Measurements from ENCODE around the gene RFWD3. TPM values are rescaled to one million over a fixed set of nuclear protein-coding genes. Genes with fewer than 3 reads are reported as not detected.

RFWD3 gene
- total RNA-seq, 1 experiment from 2014 or later, result 53.7 TPM

DNA sequence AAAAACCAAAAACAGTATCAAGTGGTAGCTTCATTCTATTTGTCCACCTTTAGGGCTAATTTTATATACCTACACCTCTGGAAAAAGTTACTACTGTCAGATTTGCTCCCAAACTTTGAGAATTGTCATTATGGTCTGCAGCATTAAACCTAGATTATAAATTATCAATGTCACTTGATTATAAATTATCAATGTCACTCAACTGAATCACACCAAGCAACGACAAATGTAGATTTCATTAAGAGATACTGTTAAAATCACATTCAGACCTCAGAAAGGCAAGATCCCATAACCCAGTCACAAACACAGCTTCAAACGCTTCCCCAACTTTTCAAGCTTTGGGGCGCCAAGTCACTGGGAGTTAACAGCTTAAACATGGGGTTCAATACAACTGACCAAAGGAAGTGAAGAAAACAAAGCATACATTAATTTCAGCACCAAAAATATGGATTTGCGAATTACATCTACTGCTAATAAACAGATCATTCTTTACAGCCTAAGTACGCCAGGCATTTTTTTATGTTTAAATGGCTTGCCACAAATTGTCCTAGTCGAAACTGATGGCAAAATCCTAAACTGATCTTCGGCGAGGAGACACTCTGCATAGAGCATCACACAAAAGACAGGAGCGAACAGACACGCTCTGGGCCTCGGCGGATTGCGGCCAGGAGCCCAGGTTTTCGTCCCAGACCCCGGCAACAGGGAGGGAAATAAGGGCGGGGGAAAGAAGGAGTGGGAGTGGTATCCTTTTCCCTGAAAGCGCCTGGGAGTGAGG, 60.7 kb downstream of the RFWD3 start:
- ChIA-PET CTCF (no interaction called here), POLR2A (no interaction called here)
- TF ChIP-seq SIN3A (IDR thresholded peaks at IDR 0.05; ENCODE audit: borderline replicate concordance, insufficient read depth, low read depth, low read length), result no peak
- TF ChIP-seq, protein P1, sequence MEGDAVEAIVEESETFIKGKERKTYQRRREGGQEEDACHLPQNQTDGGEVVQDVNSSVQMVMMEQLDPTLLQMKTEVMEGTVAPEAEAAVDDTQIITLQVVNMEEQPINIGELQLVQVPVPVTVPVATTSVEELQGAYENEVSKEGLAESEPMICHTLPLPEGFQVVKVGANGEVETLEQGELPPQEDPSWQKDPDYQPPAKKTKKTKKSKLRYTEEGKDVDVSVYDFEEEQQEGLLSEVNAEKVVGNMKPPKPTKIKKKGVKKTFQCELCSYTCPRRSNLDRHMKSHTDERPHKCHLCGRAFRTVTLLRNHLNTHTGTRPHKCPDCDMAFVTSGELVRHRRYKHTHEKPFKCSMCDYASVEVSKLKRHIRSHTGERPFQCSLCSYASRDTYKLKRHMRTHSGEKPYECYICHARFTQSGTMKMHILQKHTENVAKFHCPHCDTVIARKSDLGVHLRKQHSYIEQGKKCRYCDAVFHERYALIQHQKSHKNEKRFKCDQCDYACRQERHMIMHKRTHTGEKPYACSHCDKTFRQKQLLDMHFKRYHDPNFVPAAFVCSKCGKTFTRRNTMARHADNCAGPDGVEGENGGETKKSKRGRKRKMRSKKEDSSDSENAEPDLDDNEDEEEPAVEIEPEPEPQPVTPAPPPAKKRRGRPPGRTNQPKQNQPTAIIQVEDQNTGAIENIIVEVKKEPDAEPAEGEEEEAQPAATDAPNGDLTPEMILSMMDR (IDR thresholded peaks at IDR 0.05), result no peak
- no peak for TF ChIP-seq TCF7L2 (IDR thresholded peaks at IDR 0.05; ENCODE audit: low read depth, low read length)
- no peak for TF ChIP-seq POLR2AphosphoS5 (IDR thresholded peaks at IDR 0.05; ENCODE audit: low read depth, low read length)
- TF ChIP-seq, protein P2, sequence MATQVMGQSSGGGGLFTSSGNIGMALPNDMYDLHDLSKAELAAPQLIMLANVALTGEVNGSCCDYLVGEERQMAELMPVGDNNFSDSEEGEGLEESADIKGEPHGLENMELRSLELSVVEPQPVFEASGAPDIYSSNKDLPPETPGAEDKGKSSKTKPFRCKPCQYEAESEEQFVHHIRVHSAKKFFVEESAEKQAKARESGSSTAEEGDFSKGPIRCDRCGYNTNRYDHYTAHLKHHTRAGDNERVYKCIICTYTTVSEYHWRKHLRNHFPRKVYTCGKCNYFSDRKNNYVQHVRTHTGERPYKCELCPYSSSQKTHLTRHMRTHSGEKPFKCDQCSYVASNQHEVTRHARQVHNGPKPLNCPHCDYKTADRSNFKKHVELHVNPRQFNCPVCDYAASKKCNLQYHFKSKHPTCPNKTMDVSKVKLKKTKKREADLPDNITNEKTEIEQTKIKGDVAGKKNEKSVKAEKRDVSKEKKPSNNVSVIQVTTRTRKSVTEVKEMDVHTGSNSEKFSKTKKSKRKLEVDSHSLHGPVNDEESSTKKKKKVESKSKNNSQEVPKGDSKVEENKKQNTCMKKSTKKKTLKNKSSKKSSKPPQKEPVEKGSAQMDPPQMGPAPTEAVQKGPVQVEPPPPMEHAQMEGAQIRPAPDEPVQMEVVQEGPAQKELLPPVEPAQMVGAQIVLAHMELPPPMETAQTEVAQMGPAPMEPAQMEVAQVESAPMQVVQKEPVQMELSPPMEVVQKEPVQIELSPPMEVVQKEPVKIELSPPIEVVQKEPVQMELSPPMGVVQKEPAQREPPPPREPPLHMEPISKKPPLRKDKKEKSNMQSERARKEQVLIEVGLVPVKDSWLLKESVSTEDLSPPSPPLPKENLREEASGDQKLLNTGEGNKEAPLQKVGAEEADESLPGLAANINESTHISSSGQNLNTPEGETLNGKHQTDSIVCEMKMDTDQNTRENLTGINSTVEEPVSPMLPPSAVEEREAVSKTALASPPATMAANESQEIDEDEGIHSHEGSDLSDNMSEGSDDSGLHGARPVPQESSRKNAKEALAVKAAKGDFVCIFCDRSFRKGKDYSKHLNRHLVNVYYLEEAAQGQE (IDR thresholded peaks at IDR 0.05; ENCODE audit: insufficient read depth in 1 of 2, low read depth in 2 of 2, low read length in 1 of 2), result no peak
- in situ Hi-C loops (cut with HindIII; ENCODE audit: low pct_unique_long_range_greater_than_20kb, low sequenced_read_pairs), result no loop called here
- no TSS peak for BruUV-seq (replicated peaks)
- peak overlapping the region; percentile 75 to 81 for H3K4me3 ChIP-seq (ENCODE audit: low read depth in 2 of 2, low read length in 2 of 2)
- peak overlapping the region; percentile 79 for H3K27ac ChIP-seq (ENCODE audit: low read length)
- ATAC-seq, result peak; percentile 35
- intact Hi-C loops (cut with micrococcal nuclease; ENCODE audit: unreplicated experiment), result no loop called here
- no peaks in the 10 kb centered on the region for H3K27me3 ChIP-seq (ENCODE audit: control insufficient read depth, insufficient read depth, low read length)
- no peaks in the 10 kb centered on the region for H3K9me3 ChIP-seq (ENCODE audit: control insufficient read depth, insufficient read depth, low read depth, low read length)
- peaks cover 19% of the 10 kb centered on the region; the same call in 1 of the 2 replicates for H3K4me1 ChIP-seq (ENCODE audit: control insufficient read depth, insufficient read depth, low read length)
- peaks cover 4% of the 10 kb centered on the region; the same call in 1 of the 2 replicates for H3K36me3 ChIP-seq (ENCODE audit: control insufficient read depth, insufficient read depth, low read length)
- no peak for DNase-seq (ENCODE audit: low read depth, low spot score)

DNA sequence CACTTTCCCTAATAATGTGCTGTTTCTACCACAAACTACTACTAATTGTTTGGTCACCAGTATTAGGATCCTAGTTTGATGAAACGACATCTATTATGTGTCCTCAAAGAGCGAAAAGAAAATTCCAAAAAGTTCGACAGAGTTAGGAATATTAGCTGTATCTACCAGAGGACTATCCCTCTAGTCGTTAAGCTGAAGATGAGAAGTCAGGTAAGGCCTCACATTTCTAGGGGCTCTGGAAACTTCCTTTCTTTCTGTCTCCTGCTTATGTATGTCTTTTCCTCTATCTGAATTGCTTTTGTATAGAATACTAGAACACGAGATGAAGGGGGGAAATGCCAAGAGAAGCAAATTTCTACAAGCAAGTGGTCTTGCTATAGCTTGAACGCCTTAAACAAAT, 61.3 kb downstream of the RFWD3 start:
- TF ChIP-seq, protein P1 (IDR thresholded peaks at IDR 0.05), result no peak
- TF ChIP-seq SIN3A (IDR thresholded peaks at IDR 0.05; ENCODE audit: borderline replicate concordance, insufficient read depth, low read depth, low read length) (no peak), POLR2AphosphoS5 (IDR thresholded peaks at IDR 0.05; ENCODE audit: low read depth, low read length) (no peak), TCF7L2 (IDR thresholded peaks at IDR 0.05; ENCODE audit: low read depth, low read length) (no peak)
- TF ChIP-seq, protein P2 (IDR thresholded peaks at IDR 0.05; ENCODE audit: insufficient read depth in 1 of 2, low read depth in 2 of 2, low read length in 1 of 2), result no peak
- DNase-seq (ENCODE audit: low read depth, low spot score), result no peak
- no peak for ATAC-seq
- Histone ChIP-seq H3K36me3 (ENCODE audit: control insufficient read depth, insufficient read depth, low read length) (peaks cover 4% of the 10 kb centered on the region; the same call in 1 of the 2 replicates), H3K4me3 (ENCODE audit: low read depth in 2 of 2, low read length in 2 of 2) (peak overlapping the region; percentile 75 to 81), H3K27ac (ENCODE audit: low read length) (peak overlapping the region; percentile 79), H3K4me1 (ENCODE audit: control insufficient read depth, insufficient read depth, low read length) (peaks cover 19% of the 10 kb centered on the region; the same call in 1 of the 2 replicates), H3K9me3 (ENCODE audit: control insufficient read depth, insufficient read depth, low read depth, low read length) (no peaks in the 10 kb centered on the region), H3K27me3 (ENCODE audit: control insufficient read depth, insufficient read depth, low read length) (no peaks in the 10 kb centered on the region)
- BruUV-seq (replicated peaks), result TSS peak; percentile 79
- ChIA-PET POLR2A (no interaction called here), CTCF (no interaction called here)
- intact Hi-C loops (cut with micrococcal nuclease; ENCODE audit: unreplicated experiment) (no loop called here), in situ Hi-C loops (cut with HindIII; ENCODE audit: low pct_unique_long_range_greater_than_20kb, low sequenced_read_pairs) (no loop called here)

All from Panc1 (cell line).